Measurements from ENCODE around the gene CLEC18A.

GRCh38 chr16:69942627-69943170 is 8.4 kb upstream of the CLEC18A start:
- TF ChIP-seq CTCF (IDR thresholded peaks at IDR 0.05): no peak
- no peak for TF ChIP-seq POLR2A (IDR thresholded peaks at IDR 0.05)

Measured in uterus (tissue), 2 donors.